ENCODE results near the gene NXPH2.
A peak's percentile ranks its signal among the peaks of the same experiment; 100 is the strongest.
"Not testable (repeated sequence)": the region's sequence is repeated elsewhere in the genome, so short reads cannot be mapped to it uniquely, and the experiment has no call there.

Gene NXPH2

GRCh38 chr2:138658187-138658894 is 121.8 kb downstream of the NXPH2 start:
- DNase-seq: no peak
- intact Hi-C loops (cut with DNase I): no loop called here

GRCh38 chr2:138654146-138654545 is 126.0 kb downstream of the NXPH2 start:
- DNase-seq: no peak
- intact Hi-C loops (cut with DNase I): no loop called here

- DNase-seq: no peak
- intact Hi-C loops (cut with DNase I): no loop called here
Measured at GRCh38 chr2:138652378-138652777, 127.8 kb downstream of the NXPH2 start.

GRCh38 chr2:138649571-138649970 is 130.6 kb downstream of the NXPH2 start:
- no peak for DNase-seq
- intact Hi-C loops (cut with DNase I): no loop called here

- intact Hi-C loops (cut with DNase I): no loop called here
- DNase-seq: no peak
Measured at GRCh38 chr2:138648606-138649005, 131.6 kb downstream of the NXPH2 start.

- intact Hi-C loops (cut with DNase I): not testable (repeated sequence)
- peak in 13 of 42 donors; percentile 2 to 45 (median 12) for DNase-seq
Measured at GRCh38 chr2:138644776-138645175, 135.4 kb downstream of the NXPH2 start.

- intact Hi-C loops (cut with DNase I): no loop called here
- DNase-seq: no peak
Measured at GRCh38 chr2:138640921-138641676, 139.1 kb downstream of the NXPH2 start.

- intact Hi-C loops (cut with DNase I): no loop called here
Measured at GRCh38 chr2:138637686-138638085, 142.5 kb downstream of the NXPH2 start.

GRCh38 chr2:138637061-138637460 is 143.1 kb downstream of the NXPH2 start:
- intact Hi-C loops (cut with DNase I): no loop called here

More at GRCh38 chr2:138637686-138638085, 142.5 kb downstream of the NXPH2 start:
- DNase-seq: no peak

GRCh38 chr2:138633049-138633448 is 147.1 kb downstream of the NXPH2 start:
- intact Hi-C loops (cut with DNase I): no loop called here
- DNase-seq: no peak

More at GRCh38 chr2:138637061-138637460, 143.1 kb downstream of the NXPH2 start:
- no peak for DNase-seq

- intact Hi-C loops (cut with DNase I): no loop called here
- no peak for DNase-seq
Measured at GRCh38 chr2:138632066-138632620, 148.0 kb downstream of the NXPH2 start.

- intact Hi-C loops (cut with DNase I): no loop called here
- no peak for DNase-seq
Measured at GRCh38 chr2:138630164-138630563, 150.0 kb downstream of the NXPH2 start.

GRCh38 chr2:138626148-138626547 is 154.0 kb downstream of the NXPH2 start:
- intact Hi-C loops (cut with DNase I): no loop called here
- DNase-seq: no peak

GRCh38 chr2:138622613-138623012 is 157.6 kb downstream of the NXPH2 start:
- DNase-seq: no peak
- intact Hi-C loops (cut with DNase I): no loop called here

GRCh38 chr2:138621139-138621538 is 159.1 kb downstream of the NXPH2 start:
- DNase-seq: no peak
- intact Hi-C loops (cut with DNase I): no loop called here

GRCh38 chr2:138620431-138620830 is 159.8 kb downstream of the NXPH2 start:
- intact Hi-C loops (cut with DNase I): no loop called here
- no peak for DNase-seq
